Measurements from ENCODE around the gene RRAD. TPM values are rescaled to one million over a fixed set of nuclear protein-coding genes. Genes with fewer than 3 reads are reported as not detected.

RRAD gene
- total RNA-seq, 1 donor from 2014 or later = 135 TPM

DNA sequence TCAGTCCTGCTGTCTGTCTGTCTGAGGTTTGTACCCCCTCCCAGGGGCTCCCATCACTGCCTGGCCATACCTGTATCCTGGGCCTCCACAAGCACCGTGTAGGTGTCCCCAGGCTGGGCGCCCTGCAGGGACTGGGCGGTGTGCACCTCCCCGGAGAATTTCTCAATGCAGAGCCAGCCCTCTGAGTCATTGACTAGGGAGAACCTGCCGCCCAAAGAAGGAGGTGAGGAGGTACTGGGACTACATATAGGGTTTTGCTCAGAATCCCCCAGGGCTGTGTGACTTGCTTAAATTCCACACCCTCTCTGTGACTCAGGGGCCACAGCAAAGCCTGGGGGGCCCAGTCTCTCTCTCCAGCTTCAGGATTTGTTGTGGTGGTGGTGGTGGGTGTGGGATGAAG, 14.2 kb downstream of the RRAD start:
- Histone ChIP-seq H3K27ac (replicated peaks) (no peak overlapping the region), H3K36me3 (no peaks in the 10 kb centered on the region), H3K4me3 (no peak overlapping the region), H3K27me3 (ENCODE audit: low read depth) (no peaks in the 10 kb centered on the region), H3K9me3 (replicated peaks) (no peaks in the 10 kb centered on the region), H3K4me1 (peaks cover 29% of the 10 kb centered on the region)
- intact Hi-C loops (cut with micrococcal nuclease) = no loop called here
- no peak for DNase-seq
- TF ChIP-seq, protein P1, sequence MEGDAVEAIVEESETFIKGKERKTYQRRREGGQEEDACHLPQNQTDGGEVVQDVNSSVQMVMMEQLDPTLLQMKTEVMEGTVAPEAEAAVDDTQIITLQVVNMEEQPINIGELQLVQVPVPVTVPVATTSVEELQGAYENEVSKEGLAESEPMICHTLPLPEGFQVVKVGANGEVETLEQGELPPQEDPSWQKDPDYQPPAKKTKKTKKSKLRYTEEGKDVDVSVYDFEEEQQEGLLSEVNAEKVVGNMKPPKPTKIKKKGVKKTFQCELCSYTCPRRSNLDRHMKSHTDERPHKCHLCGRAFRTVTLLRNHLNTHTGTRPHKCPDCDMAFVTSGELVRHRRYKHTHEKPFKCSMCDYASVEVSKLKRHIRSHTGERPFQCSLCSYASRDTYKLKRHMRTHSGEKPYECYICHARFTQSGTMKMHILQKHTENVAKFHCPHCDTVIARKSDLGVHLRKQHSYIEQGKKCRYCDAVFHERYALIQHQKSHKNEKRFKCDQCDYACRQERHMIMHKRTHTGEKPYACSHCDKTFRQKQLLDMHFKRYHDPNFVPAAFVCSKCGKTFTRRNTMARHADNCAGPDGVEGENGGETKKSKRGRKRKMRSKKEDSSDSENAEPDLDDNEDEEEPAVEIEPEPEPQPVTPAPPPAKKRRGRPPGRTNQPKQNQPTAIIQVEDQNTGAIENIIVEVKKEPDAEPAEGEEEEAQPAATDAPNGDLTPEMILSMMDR (IDR thresholded peaks at IDR 0.05; ENCODE audit: borderline replicate concordance) = no peak

DNA sequence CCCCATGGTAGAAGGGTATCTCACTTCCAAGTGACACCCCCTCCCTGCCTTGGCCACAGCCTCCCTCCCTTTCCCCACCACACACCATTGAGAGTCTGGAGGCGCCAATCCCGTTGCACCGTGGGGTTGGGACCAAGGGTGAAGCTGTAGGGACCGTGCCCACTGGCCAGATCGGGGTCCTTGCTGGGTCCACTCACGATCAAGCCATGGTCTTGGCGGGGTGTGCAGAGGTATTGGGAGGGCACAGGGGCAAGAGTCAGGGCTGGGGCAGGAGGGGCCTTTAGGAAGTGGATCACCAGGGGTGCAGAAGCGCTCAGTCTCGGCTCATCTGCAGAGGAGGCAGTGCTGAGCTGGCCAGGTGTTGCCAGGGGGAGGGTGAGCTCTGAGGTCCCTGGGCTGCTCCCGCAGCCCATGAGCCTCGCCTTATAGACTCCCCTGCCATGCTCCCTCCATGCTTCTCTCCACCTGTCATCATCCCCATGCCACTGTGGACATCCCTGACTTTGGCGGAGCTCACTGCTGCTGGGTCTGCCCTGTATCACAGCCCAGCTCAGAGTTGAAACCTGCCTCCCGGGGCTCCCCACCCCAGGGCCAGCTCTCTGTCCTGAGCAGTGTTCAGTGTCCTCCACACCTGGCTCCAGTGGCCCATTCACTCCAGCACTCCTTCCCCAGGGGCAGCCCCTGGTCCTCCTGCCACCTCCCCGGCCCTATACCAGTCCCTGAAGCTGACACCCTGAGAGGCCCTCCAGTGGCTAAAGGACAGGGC, 15.0 kb downstream of the RRAD start:
- Histone ChIP-seq H3K27ac (replicated peaks) (no peak overlapping the region), H3K36me3 (no peaks in the 10 kb centered on the region), H3K9me3 (replicated peaks) (no peaks in the 10 kb centered on the region), H3K4me3 (no peak overlapping the region), H3K4me1 (peaks cover 36% of the 10 kb centered on the region), H3K27me3 (ENCODE audit: low read depth) (no peaks in the 10 kb centered on the region)
- TF ChIP-seq, protein P1 (IDR thresholded peaks at IDR 0.05; ENCODE audit: borderline replicate concordance) = no peak
- intact Hi-C loops (cut with micrococcal nuclease) = no loop called here
- no peak for DNase-seq

DNA sequence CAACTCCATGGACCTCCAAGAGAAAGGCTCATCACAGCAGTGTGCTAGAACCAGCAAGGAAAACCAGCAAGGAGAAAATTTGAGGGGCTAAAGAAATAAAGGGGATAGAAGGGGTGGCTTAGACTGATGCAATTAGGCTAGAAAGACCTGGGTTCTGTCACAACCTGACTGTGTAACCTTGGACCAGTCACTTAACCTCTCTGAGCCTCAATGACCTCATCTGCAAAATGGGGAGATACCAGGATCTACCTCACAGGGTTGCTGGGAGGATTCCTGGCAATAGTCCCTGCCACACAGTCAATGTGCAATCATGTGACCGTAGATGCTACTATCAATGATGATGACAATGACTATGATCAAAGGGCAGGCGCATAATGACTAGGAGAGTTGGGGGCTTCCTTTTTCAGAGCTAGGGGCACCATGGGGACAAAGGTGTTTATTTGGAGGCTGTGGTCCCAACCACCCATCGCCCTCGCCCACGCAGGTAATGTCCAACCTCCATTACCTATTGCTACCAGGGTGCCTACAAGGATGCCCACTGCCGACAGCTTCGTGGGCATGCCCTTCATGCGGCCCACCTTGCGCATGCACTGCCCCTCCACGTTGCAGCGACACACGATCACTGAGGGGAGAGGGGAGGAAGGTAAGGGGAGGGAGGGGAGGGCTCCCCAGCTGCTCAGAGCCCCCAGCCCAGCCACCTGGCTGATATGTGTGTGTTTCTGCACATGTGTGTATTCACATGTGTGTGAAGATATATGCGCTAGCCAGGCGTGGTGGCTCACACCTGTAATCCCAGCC, 16.4 kb downstream of the RRAD start:
- no peaks in the 10 kb centered on the region for H3K27me3 ChIP-seq (ENCODE audit: low read depth)
- H3K4me3 ChIP-seq = no peak overlapping the region
- H3K9me3 ChIP-seq (replicated peaks) = no peaks in the 10 kb centered on the region
- intact Hi-C loops (cut with micrococcal nuclease) = no loop called here
- no peaks in the 10 kb centered on the region for H3K36me3 ChIP-seq
- TF ChIP-seq, protein P1 (IDR thresholded peaks at IDR 0.05; ENCODE audit: borderline replicate concordance) = no peak
- no peak overlapping the region for H3K27ac ChIP-seq (replicated peaks)
- no peak for DNase-seq
- peaks cover 39% of the 10 kb centered on the region for H3K4me1 ChIP-seq

DNA sequence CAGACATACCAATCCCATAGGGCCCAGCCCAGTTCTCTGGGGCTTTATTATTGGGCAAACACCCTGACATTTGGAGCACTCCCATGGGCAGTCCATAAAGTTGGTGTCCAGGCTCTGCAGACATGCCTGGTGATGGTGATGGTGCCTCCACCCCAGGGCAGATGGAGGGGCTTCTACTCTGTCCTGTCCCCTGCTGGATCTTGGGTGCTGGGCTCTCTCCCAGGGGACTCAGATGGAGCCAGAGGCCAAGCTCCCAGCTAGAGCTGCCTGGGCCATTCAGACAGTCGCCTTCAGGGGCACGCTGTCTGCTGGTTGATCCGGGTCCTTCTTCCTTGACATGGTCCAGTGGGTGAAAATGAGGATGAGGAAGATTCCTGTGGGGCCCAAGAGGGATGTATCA, 17.2 kb downstream of the RRAD start:
- no peaks in the 10 kb centered on the region for H3K27me3 ChIP-seq (ENCODE audit: low read depth)
- H3K4me3 ChIP-seq = no peak overlapping the region
- H3K9me3 ChIP-seq (replicated peaks) = no peaks in the 10 kb centered on the region
- DNase-seq = no peak
- peaks cover 39% of the 10 kb centered on the region for H3K4me1 ChIP-seq
- H3K36me3 ChIP-seq = no peaks in the 10 kb centered on the region
- H3K27ac ChIP-seq (replicated peaks) = peak overlapping the region; percentile 96
- TF ChIP-seq, protein P1 (IDR thresholded peaks at IDR 0.05; ENCODE audit: borderline replicate concordance) = no peak
- intact Hi-C loops (cut with micrococcal nuclease) = no loop called here

DNA sequence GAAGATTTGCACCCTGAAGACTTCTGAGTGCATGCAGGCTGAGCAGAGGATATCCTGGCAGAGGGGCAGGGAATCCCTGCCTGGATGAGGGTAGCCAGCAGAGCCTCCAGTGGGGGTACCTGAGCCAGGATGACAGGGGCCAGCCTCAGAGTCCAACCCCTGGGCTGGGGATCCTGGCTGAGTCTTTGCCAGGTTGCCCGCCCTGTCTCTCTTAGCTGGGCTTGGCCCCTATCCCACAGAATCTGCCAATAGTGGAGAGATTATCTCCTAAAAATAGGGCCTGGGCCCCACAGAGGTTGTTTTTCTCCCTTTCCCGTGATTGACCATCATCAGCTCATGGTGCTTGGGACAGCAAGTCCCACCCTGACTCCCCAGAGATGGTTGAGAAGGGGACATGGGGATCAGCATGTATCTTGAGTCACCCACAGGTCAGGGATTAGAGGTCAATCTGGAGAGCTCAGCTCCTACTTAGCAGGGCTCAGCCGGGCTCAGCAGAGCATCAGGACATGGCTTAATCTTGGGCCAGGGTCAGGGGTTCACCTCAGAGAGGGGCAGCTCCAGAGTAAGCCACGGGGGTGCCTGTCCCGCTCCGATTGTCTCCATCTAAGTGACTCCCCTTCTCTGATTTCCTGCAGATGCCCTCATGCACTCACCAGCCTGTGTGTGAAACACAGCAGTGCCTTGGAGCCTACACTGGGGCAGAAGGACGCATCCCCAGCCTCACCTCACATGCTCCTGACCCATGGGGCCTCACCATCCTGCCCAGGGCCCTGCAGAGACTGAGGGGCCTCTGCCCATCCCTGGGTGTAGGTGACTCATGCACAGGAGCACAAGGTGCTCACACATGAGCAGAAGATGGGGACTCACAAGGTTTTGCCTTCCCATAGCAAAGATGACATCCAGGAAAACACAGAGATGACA, 18.2 kb downstream of the RRAD start:
- Histone ChIP-seq H3K27me3 (ENCODE audit: low read depth) (no peaks in the 10 kb centered on the region), H3K36me3 (no peaks in the 10 kb centered on the region), H3K9me3 (replicated peaks) (no peaks in the 10 kb centered on the region), H3K4me1 (peaks cover 45% of the 10 kb centered on the region), H3K4me3 (no peak overlapping the region), H3K27ac (replicated peaks) (peak overlapping the region; percentile 96)
- TF ChIP-seq, protein P1 (IDR thresholded peaks at IDR 0.05; ENCODE audit: borderline replicate concordance) = no peak
- DNase-seq = no peak
- intact Hi-C loops (cut with micrococcal nuclease) = no loop called here

Measured in left ventricle myocardium inferior (tissue), 1 donor.